WTC11 (cell line): ENCODE measurements around the gene IFT20. TPM values are rescaled to one million over a fixed set of nuclear protein-coding genes. Genes with fewer than 3 reads are reported as not detected.

Experiments used
- ATAC-seq: fragments of 200-7000 bp; cut with Tn5 transposase; 2 replicates; pipeline ENCODE4 v1.10.0; 2021; ENCODE audit warnings: mild to moderate bottlenecking, moderate library complexity
- CTCF ChIA-PET: fragments of 300-600 bp; sonication (Branson Sonifier 250); formaldehyde crosslinking; loops from one replicate; lab custom pipeline; 2021; ENCODE audit warnings: antibody characterized with exemption; lab: Charles Lee
- POLR2A ChIA-PET: fragments of 350-600 bp; sonication (Branson Sonifier 250); formaldehyde crosslinking; loops from one replicate; lab custom pipeline; 2021; ENCODE audit warnings: antibody characterized with exemption; lab: Charles Lee
- DNase-seq: peaks from one replicate; pipeline ENCODE4 v3.0.0; 2021; ENCODE audit warnings: low spot score
- H3K27ac Mint-ChIP-seq: 2 replicates; pipeline ENCODE4 v1.8.0; 2021; ENCODE audit warnings: mixed read lengths
- H3K27me3 Mint-ChIP-seq: 2 replicates; pipeline ENCODE4 v1.8.0; 2021; ENCODE audit warnings: low read depth, mild to moderate bottlenecking, moderate library complexity, mixed read lengths
- H3K36me3 Mint-ChIP-seq: 2 replicates; pipeline ENCODE4 v1.8.0; 2021; ENCODE audit warnings: mixed read lengths
- H3K4me1 Mint-ChIP-seq: 2 replicates; pipeline ENCODE4 v1.8.0; 2022; ENCODE audit warnings: mixed read lengths
- H3K4me3 Mint-ChIP-seq: 2 replicates; pipeline ENCODE4 v1.8.0; 2021; ENCODE audit warnings: mild to moderate bottlenecking, moderate library complexity, mixed read lengths
- H3K9me3 Mint-ChIP-seq: 2 replicates; pipeline ENCODE4 v1.8.0; 2021; ENCODE audit warnings: mixed read lengths
- ATF6 ChIP-seq: sonication (generic); formaldehyde crosslinking; IDR thresholded peaks from 2 replicates; pipeline ENCODE4 v1.8.1; 2023; ENCODE audit warnings: mild to moderate bottlenecking, missing genetic modification reagents
- ETV6 ChIP-seq: sonication (generic); formaldehyde crosslinking; IDR thresholded peaks from 2 replicates; pipeline ENCODE4 v1.8.1; 2022; ENCODE audit warnings: mild to moderate bottlenecking, missing genetic modification reagents
- GABPB1 ChIP-seq: sonication (generic); formaldehyde crosslinking; IDR thresholded peaks from 2 replicates; pipeline ENCODE4 v1.8.1; 2023; ENCODE audit warnings: mild to moderate bottlenecking, missing genetic modification reagents
- GTF2I ChIP-seq: fragments of 250-450 bp; sonication (Bioruptor Pico); conservative IDR thresholded peaks from 2 replicates; pipeline ENCODE4 v1.4.0; 2021; ENCODE audit warnings: mild to moderate bottlenecking
- KAT7 ChIP-seq: sonication (generic); formaldehyde crosslinking; IDR thresholded peaks from 2 replicates; pipeline ENCODE4 v1.8.1; 2023; ENCODE audit warnings: missing genetic modification reagents, mild to moderate bottlenecking, borderline replicate concordance
- MXD4 ChIP-seq: fragments of 250-450 bp; sonication (Bioruptor Pico); IDR thresholded peaks from 2 replicates; pipeline ENCODE4 v1.8.0; 2021; ENCODE audit warnings: mild to moderate bottlenecking, moderate library complexity, borderline replicate concordance
- MYBL2 ChIP-seq: sonication (generic); formaldehyde crosslinking; IDR thresholded peaks from 2 replicates; pipeline ENCODE4 v1.8.1; 2023; ENCODE audit warnings: mild to moderate bottlenecking, moderate library complexity, missing genetic modification reagents
- NR3C1 ChIP-seq: sonication (generic); formaldehyde crosslinking; conservative IDR thresholded peaks from 2 replicates; pipeline ENCODE4 v1.8.1; 2023; ENCODE audit warnings: low read depth, mild to moderate bottlenecking, missing genetic modification reagents
- ZNF219 ChIP-seq: sonication (generic); formaldehyde crosslinking; IDR thresholded peaks from 2 replicates; pipeline ENCODE4 v1.8.0; 2023; ENCODE audit warnings: missing genetic modification reagents, mild to moderate bottlenecking, borderline replicate concordance
- ZNF425 ChIP-seq: fragments of 250-450 bp; sonication (Bioruptor Pico); conservative IDR thresholded peaks from 2 replicates; pipeline ENCODE4 v1.9.0; 2021; ENCODE audit warnings: mild to moderate bottlenecking
- microRNA-seq: library from miRNA; unstranded; fragments of <30 nt; microRNA quantifications from one replicate; pipeline ENCODE4 v1.2.0, GENCODE V29; 2022; ENCODE audit warnings: borderline number of aligned reads
- total RNA-seq: library from RNA; stranded (reverse); gene quantifications from 3 replicates; pipeline ENCODE4 v1.2.3, GENCODE V29; 2021
- TF ChIP-seq, protein P1 (sequence below): sonication (generic); formaldehyde crosslinking; IDR thresholded peaks from 2 replicates; pipeline ENCODE4 v1.8.1; 2022; ENCODE audit warnings: low read depth, mild to moderate bottlenecking, moderate library complexity, missing genetic modification reagents, borderline replicate concordance
- TF ChIP-seq, protein P2 (sequence below): sonication (generic); formaldehyde crosslinking; IDR thresholded peaks from 2 replicates; pipeline ENCODE4 v1.8.0; 2022; ENCODE audit warnings: mild to moderate bottlenecking, missing genetic modification reagents
- TF ChIP-seq, protein P3 (sequence below): sonication (generic); formaldehyde crosslinking; IDR thresholded peaks from 2 replicates; pipeline ENCODE4 v1.8.1; 2022; ENCODE audit warnings: low read depth, missing genetic modification reagents, borderline replicate concordance
- TF ChIP-seq, protein P4 (sequence below): sonication (generic); formaldehyde crosslinking; IDR thresholded peaks from 2 replicates; pipeline ENCODE4 v1.8.0; 2022; ENCODE audit warnings: mild to moderate bottlenecking, missing genetic modification reagents

The IFT20 gene
- total RNA-seq, 1 experiment from 2014 or later, result 17.6 TPM

- TF ChIP-seq ATF6 (CRISPR knock-in tag), result no peak
- no peak for TF ChIP-seq MYBL2 (CRISPR knock-in tag)
- no peak for TF ChIP-seq NR3C1
- TF ChIP-seq, protein P1, sequence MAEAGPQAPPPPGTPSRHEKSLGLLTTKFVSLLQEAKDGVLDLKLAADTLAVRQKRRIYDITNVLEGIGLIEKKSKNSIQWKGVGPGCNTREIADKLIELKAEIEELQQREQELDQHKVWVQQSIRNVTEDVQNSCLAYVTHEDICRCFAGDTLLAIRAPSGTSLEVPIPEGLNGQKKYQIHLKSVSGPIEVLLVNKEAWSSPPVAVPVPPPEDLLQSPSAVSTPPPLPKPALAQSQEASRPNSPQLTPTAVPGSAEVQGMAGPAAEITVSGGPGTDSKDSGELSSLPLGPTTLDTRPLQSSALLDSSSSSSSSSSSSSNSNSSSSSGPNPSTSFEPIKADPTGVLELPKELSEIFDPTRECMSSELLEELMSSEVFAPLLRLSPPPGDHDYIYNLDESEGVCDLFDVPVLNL (CRISPR knock-in tag), result no peak
Observed at GRCh38 chr17:28280826-28281225, 54.4 kb downstream of the IFT20 start (continued).

DNA sequence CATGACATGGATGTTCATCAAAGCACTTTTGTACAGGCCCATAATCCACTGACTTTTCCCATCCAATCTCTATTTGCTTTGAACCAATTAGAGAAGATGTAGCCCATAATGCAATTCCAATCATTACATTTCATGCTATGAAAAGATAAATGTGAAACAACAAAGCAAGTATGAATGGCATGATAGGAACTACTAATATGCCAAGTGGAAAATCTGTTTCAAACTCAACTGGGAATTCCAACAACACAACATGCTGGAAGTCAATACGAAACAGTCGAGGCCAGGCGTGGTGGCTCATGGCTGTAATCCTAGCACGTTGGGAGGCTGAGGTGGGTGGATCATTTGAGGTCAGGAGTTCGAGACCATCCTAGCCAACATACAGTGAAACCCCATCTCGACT lies 55.9 kb downstream of the IFT20 start:
- ChIA-PET CTCF (no interaction called here), POLR2A (no interaction called here)
- TF ChIP-seq ZNF219 (CRISPR knock-in tag) (no peak), GABPB1 (no peak), GTF2I (CRISPR knock-in tag) (no peak), ZNF425 (CRISPR knock-in tag) (no peak), MXD4 (CRISPR knock-in tag) (no peak), ETV6 (no peak), KAT7 (CRISPR knock-in tag) (no peak)
- TF ChIP-seq, protein P2, sequence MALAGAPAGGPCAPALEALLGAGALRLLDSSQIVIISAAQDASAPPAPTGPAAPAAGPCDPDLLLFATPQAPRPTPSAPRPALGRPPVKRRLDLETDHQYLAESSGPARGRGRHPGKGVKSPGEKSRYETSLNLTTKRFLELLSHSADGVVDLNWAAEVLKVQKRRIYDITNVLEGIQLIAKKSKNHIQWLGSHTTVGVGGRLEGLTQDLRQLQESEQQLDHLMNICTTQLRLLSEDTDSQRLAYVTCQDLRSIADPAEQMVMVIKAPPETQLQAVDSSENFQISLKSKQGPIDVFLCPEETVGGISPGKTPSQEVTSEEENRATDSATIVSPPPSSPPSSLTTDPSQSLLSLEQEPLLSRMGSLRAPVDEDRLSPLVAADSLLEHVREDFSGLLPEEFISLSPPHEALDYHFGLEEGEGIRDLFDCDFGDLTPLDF, result no peak
- TF ChIP-seq, protein P3, sequence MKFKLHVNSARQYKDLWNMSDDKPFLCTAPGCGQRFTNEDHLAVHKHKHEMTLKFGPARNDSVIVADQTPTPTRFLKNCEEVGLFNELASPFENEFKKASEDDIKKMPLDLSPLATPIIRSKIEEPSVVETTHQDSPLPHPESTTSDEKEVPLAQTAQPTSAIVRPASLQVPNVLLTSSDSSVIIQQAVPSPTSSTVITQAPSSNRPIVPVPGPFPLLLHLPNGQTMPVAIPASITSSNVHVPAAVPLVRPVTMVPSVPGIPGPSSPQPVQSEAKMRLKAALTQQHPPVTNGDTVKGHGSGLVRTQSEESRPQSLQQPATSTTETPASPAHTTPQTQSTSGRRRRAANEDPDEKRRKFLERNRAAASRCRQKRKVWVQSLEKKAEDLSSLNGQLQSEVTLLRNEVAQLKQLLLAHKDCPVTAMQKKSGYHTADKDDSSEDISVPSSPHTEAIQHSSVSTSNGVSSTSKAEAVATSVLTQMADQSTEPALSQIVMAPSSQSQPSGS (CRISPR knock-in tag), result no peak
- TF ChIP-seq, protein P4, sequence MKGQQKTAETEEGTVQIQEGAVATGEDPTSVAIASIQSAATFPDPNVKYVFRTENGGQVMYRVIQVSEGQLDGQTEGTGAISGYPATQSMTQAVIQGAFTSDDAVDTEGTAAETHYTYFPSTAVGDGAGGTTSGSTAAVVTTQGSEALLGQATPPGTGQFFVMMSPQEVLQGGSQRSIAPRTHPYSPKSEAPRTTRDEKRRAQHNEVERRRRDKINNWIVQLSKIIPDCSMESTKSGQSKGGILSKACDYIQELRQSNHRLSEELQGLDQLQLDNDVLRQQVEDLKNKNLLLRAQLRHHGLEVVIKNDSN (CRISPR knock-in tag), result no peak
- Mint-ChIP-seq H3K4me1 (peaks cover 15% of the 10 kb centered on the region), H3K27me3 (no peaks in the 10 kb centered on the region; the same call in 1 of the 2 replicates), H3K4me3 (no peak overlapping the region), H3K36me3 (no peaks in the 10 kb centered on the region), H3K27ac (no peak overlapping the region), H3K9me3 (no peaks in the 10 kb centered on the region)
- no peak for DNase-seq
- no peak for ATAC-seq

Small RNA genes lying within 50 kb of the gene (microRNA-seq; reads per million reads assigned to microRNA genes)
- gene MIR4723, result 2.1 reads per million

Other genes with a start within 250 kb of the IFT20 start
- 68.0 to 86.5 TPM (median 83.1 TPM) in 3 replicates for gene TMEM97, start 16.3 kb downstream of the IFT20 start, total RNA-seq
- gene TNFAIP1, start 289 bp upstream of the IFT20 start, total RNA-seq, result 16.9 to 21.3 TPM (median 17.1 TPM) in 3 replicates
- gene POLDIP2, start 22.1 kb upstream of the IFT20 start, total RNA-seq, result 79.2 to 85.4 TPM (median 79.7 TPM) in 3 replicates
- not detected in 3 replicates for gene SEBOX, start 29.7 kb upstream of the IFT20 start, total RNA-seq
- gene VTN, start 34.8 kb upstream of the IFT20 start, total RNA-seq, result 0.82 to 1.6 TPM (median 1.3 TPM) in 3 replicates
- 3.8 to 4.7 TPM (median 4.7 TPM) in 3 replicates for gene SARM1, start 36.2 kb upstream of the IFT20 start, total RNA-seq
- gene SLC46A1, start 70.7 kb upstream of the IFT20 start, total RNA-seq, result 5.7 to 6.7 TPM (median 6.6 TPM) in 3 replicates
- gene SLC13A2, start 138.2 kb upstream of the IFT20 start, total RNA-seq, result not detected in 3 replicates
- not detected in 3 replicates for gene FOXN1, start 170.9 kb upstream of the IFT20 start, total RNA-seq
- 53.3 to 59.6 TPM (median 54.6 TPM) in 3 replicates for gene UNC119, start 217.2 kb upstream of the IFT20 start, total RNA-seq
- 50.6 to 55.0 TPM (median 54.6 TPM) in 3 replicates for gene PIGS, start 236.1 kb upstream of the IFT20 start, total RNA-seq
- 73.5 to 95.7 TPM (median 94.2 TPM) in 3 replicates for gene ALDOC, start 241.4 kb upstream of the IFT20 start, total RNA-seq